ENCODE measurements around the gene PTPRR. TPM values are rescaled to one million over a fixed set of nuclear protein-coding genes. Genes with fewer than 3 reads are reported as not detected.

Gene PTPRR
- total and polyA plus RNA-seq, 2 donors (not counting 1 experiment from before 2014, with no cell fraction given): not detected

DNA sequence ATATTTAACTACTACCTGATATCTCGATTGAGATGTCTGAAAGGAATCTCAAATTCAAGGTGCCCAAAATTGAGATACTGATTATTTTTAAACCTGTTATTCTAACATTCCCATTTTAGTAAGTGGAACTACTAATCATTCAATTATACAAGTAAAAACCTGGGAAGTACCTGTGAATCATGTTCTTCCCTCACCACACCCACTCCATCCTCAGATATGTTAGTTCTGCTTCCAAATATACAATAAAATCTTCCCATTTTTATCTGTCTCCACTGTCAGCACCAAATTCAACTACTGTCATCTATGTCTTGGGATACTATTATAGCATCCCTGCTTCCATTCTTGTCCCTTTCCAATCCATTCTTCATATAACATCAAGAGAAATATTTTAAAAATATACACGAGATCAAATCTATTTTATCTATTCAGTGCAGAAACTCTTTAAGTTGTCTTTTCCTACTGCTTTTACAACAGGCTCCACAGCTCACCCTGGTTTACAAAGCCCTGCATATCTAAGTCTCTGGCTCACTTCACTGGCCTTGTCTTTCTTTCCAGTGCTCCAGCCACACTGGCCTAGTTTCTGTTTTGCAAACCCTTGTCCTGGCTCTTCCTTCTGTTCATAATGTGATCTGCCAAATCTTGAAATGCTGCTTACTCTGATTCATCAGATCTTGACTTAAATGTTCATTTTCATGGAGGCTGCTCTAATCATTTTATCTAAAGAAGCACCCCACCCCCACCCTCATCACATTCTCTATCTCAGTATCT lies 122.3 kb downstream of the PTPRR start:
- intact Hi-C loops (cut with micrococcal nuclease): no loop called here
- no peak for DNase-seq
- H3K9ac ChIP-seq (ENCODE audit: low read length): no peak overlapping the region
- 60% methylated on average over 1 of the region's 2 CpGs for WGBS (ENCODE audit: insufficient coverage)
- H2AFZ ChIP-seq (ENCODE audit: insufficient read depth, low read depth, low read length, poor library complexity, severe bottlenecking): no peak overlapping the region
- no peaks in the 10 kb centered on the region for H3K79me2 ChIP-seq (ENCODE audit: control insufficient read depth, insufficient read depth, low read length)
- ChIA-PET CTCF (no interaction called here), POLR2A (no interaction called here)
- no peak overlapping the region for H3K4me2 ChIP-seq (replicated peaks; ENCODE audit: low read depth, low read length, poor library complexity, severe bottlenecking)
- TF ChIP-seq, protein P1, sequence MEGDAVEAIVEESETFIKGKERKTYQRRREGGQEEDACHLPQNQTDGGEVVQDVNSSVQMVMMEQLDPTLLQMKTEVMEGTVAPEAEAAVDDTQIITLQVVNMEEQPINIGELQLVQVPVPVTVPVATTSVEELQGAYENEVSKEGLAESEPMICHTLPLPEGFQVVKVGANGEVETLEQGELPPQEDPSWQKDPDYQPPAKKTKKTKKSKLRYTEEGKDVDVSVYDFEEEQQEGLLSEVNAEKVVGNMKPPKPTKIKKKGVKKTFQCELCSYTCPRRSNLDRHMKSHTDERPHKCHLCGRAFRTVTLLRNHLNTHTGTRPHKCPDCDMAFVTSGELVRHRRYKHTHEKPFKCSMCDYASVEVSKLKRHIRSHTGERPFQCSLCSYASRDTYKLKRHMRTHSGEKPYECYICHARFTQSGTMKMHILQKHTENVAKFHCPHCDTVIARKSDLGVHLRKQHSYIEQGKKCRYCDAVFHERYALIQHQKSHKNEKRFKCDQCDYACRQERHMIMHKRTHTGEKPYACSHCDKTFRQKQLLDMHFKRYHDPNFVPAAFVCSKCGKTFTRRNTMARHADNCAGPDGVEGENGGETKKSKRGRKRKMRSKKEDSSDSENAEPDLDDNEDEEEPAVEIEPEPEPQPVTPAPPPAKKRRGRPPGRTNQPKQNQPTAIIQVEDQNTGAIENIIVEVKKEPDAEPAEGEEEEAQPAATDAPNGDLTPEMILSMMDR (IDR thresholded peaks at IDR 0.05): no peak
- no peak for TF ChIP-seq EZH2 (IDR thresholded peaks at IDR 0.05; ENCODE audit: borderline replicate concordance, insufficient read depth, low read depth, low read length, poor library complexity, severe bottlenecking)
- no peaks in the 10 kb centered on the region for H3K27me3 ChIP-seq (replicated peaks in 1 of 4; ENCODE audit: control extremely low read depth in 1 of 4, control insufficient read depth in 3 of 4, insufficient read depth in 4 of 4, low read length in 3 of 4)
- Mint-ChIP-seq H3K4me1 (no peaks in the 10 kb centered on the region), H3K9me3 (ENCODE audit: insufficient read depth) (no peaks in the 10 kb centered on the region), H3K27ac (no peak overlapping the region), H3K27me3 (no peaks in the 10 kb centered on the region), H3K4me3 (no peak overlapping the region)
- H3K9me3 ChIP-seq (ENCODE audit: control extremely low read depth in 1 of 3, control insufficient read depth in 2 of 3, insufficient read depth in 1 of 3, low read length in 2 of 3): no peaks in the 10 kb centered on the region
- no peak overlapping the region for H3K4me3 ChIP-seq (ENCODE audit: control extremely low read depth in 1 of 5, extremely low read depth in 1 of 5, insufficient read depth in 1 of 5, low read depth in 2 of 5, low read length in 4 of 5)
- H3K27ac ChIP-seq (ENCODE audit: low read length in 2 of 2): no peak overlapping the region
- no peaks in the 10 kb centered on the region for H3K4me1 ChIP-seq (ENCODE audit: control insufficient read depth in 2 of 2, insufficient read depth in 2 of 2, low read length in 2 of 2)
- no peaks in the 10 kb centered on the region for H3K36me3 ChIP-seq (replicated peaks in 1 of 2; ENCODE audit: control extremely low read depth in 1 of 2, control insufficient read depth in 1 of 2, extremely low read depth in 1 of 2, insufficient read depth in 2 of 2, low read length in 1 of 2)
- no peak for ATAC-seq (ENCODE audit: low read depth)
- no peaks in the 10 kb centered on the region for H4K20me1 ChIP-seq (ENCODE audit: control insufficient read depth, insufficient read depth, low read length, poor library complexity, severe bottlenecking)

DNA sequence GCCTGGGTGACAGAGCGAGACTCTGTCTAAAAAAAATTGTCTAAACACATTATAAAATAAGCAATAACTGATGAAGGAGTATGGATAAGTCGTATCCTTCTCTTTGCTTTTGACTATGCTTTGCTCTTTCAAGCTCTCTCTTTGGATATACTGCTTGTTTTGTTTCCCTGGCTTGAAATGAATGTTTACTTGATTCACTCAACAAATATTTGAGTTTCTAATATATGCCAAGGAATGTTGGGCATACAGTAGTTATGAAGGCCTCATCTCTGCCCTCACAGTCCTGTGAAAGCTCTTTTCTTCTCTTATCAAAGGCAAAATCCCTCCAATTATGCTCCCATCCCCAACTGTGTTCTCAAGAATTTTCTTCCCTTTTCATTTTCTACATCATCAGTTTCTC lies 123.5 kb downstream of the PTPRR start:
- no peaks in the 10 kb centered on the region for H3K27me3 Mint-ChIP-seq
- CTCF ChIA-PET: no interaction called here

More for the DNA sequence above, 123.5 kb downstream of the PTPRR start:
- ATAC-seq (ENCODE audit: low read depth) (no peak), DNase-seq (no peak)
- no peaks in the 10 kb centered on the region for H3K36me3 ChIP-seq (replicated peaks in 1 of 2; ENCODE audit: control extremely low read depth in 1 of 2, control insufficient read depth in 1 of 2, extremely low read depth in 1 of 2, insufficient read depth in 2 of 2, low read length in 1 of 2)
- H3K27me3 ChIP-seq (replicated peaks in 1 of 4; ENCODE audit: control extremely low read depth in 1 of 4, control insufficient read depth in 3 of 4, insufficient read depth in 4 of 4, low read length in 3 of 4): no peaks in the 10 kb centered on the region
- Mint-ChIP-seq H3K27ac (no peak overlapping the region), H3K4me3 (no peak overlapping the region), H3K9me3 (ENCODE audit: insufficient read depth) (no peaks in the 10 kb centered on the region), H3K4me1 (no peaks in the 10 kb centered on the region)
- H3K79me2 ChIP-seq (ENCODE audit: control insufficient read depth, insufficient read depth, low read length): no peaks in the 10 kb centered on the region
- H3K9ac ChIP-seq (ENCODE audit: low read length): no peak overlapping the region
- no peak overlapping the region for H2AFZ ChIP-seq (ENCODE audit: insufficient read depth, low read depth, low read length, poor library complexity, severe bottlenecking)
- H3K4me3 ChIP-seq (ENCODE audit: control extremely low read depth in 1 of 5, extremely low read depth in 1 of 5, insufficient read depth in 1 of 5, low read depth in 2 of 5, low read length in 4 of 5): no peak overlapping the region
- POLR2A ChIA-PET: no interaction called here
- no peak overlapping the region for H3K27ac ChIP-seq (ENCODE audit: low read length in 2 of 2)
- H3K4me1 ChIP-seq (ENCODE audit: control insufficient read depth in 2 of 2, insufficient read depth in 2 of 2, low read length in 2 of 2): no peaks in the 10 kb centered on the region
- TF ChIP-seq EZH2 (IDR thresholded peaks at IDR 0.05; ENCODE audit: borderline replicate concordance, insufficient read depth, low read depth, low read length, poor library complexity, severe bottlenecking): no peak
- TF ChIP-seq, protein P1 (IDR thresholded peaks at IDR 0.05): no peak
- H3K4me2 ChIP-seq (replicated peaks; ENCODE audit: low read depth, low read length, poor library complexity, severe bottlenecking): no peak overlapping the region
- WGBS (ENCODE audit: insufficient coverage): no CpG with 5 or more reads among the region's 2 CpGs
- intact Hi-C loops (cut with micrococcal nuclease): no loop called here
- H4K20me1 ChIP-seq (ENCODE audit: control insufficient read depth, insufficient read depth, low read length, poor library complexity, severe bottlenecking): no peaks in the 10 kb centered on the region
- no peaks in the 10 kb centered on the region for H3K9me3 ChIP-seq (ENCODE audit: control extremely low read depth in 1 of 3, control insufficient read depth in 2 of 3, insufficient read depth in 1 of 3, low read length in 2 of 3)

All from B cell (primary cell).